HUES64 (cell line): ENCODE results near the gene ITPR3.
"Not testable (repeated sequence)": the region's sequence is repeated elsewhere in the genome, so short reads cannot be mapped to it uniquely, and the experiment has no call there.

Source experiments
- H3K27ac ChIP-seq: 2 replicates; pipeline ENCODE4 v1.7.0; 2013; ENCODE audit warnings: low read depth, low read length, inconsistent platforms
- H3K27me3 ChIP-seq: 2 replicates; pipeline ENCODE4 v1.6.1; 2013; ENCODE audit warnings: mild to moderate bottlenecking, low read length; ENCODE audit not compliant: insufficient read depth
- H3K36me3 ChIP-seq: 2 replicates; pipeline ENCODE4 v1.6.1; 2013; ENCODE audit warnings: mild to moderate bottlenecking, low read length; ENCODE audit not compliant: insufficient read depth
- H3K4me1 ChIP-seq: 2 replicates; pipeline ENCODE4 v1.6.1; 2013; ENCODE audit warnings: mild to moderate bottlenecking, low read length, moderate library complexity; ENCODE audit not compliant: insufficient read depth
- H3K4me3 ChIP-seq: 2 replicates; pipeline ENCODE4 v1.5.1; 2013; ENCODE audit warnings: mild to moderate bottlenecking, low read length, moderate library complexity
- H3K9ac ChIP-seq: 2 replicates; pipeline ENCODE4 v1.6.1; 2013; ENCODE audit warnings: mild to moderate bottlenecking, low read depth, low read length
- H3K9me3 ChIP-seq: 2 replicates; pipeline ENCODE4 v1.6.1; 2013; ENCODE audit warnings: low read depth, low read length; ENCODE audit not compliant: insufficient read depth
- WGBS: fragments of 150-250, 120-280 bp; methylation state at CpG from one replicate; pipeline ENCODE4 v1.1.7; 2013; ENCODE audit warnings: missing lambda C conversion rate; 5-methylcytosine and 5-hydroxymethylcytosine counted together

The ITPR3 gene

DNA sequence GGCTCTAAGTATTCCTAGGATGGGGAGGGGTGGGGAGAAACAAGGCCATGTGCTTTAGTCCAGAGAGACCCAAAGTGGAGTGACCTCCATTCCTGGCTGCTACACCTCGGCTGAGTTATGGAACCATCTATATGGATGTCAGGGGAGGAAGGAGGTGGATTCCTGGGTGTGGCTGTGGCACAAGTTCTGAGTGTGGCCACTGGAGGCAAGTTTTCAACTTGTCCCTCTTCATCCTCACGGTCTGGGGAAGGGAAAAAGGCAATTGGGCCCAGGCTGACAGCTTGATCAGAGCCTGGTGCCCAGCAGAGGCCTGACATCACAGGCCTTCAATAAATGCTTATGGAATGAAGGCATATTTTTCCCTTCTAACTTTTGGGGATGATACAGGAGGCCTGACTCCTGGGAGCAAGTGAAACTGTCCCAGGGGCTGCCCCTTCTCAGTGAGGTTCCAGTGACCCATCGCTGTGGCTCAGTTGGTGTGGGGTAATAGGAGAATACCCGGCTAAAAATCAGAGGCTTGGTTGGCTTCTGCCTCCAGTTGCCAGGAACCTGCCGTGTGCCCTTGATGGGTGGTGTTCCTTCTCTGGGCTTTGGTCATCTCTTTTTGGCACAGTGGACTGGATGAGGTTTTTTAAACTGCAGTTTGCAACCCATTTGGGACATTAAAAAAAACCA lies 1.8 kb upstream of the ITPR3 start:
- Histone ChIP-seq H3K4me3 (peak overlapping the region; percentile 87; the same call in 1 of the 2 replicates), H3K36me3 (no peaks in the 10 kb centered on the region)

DNA sequence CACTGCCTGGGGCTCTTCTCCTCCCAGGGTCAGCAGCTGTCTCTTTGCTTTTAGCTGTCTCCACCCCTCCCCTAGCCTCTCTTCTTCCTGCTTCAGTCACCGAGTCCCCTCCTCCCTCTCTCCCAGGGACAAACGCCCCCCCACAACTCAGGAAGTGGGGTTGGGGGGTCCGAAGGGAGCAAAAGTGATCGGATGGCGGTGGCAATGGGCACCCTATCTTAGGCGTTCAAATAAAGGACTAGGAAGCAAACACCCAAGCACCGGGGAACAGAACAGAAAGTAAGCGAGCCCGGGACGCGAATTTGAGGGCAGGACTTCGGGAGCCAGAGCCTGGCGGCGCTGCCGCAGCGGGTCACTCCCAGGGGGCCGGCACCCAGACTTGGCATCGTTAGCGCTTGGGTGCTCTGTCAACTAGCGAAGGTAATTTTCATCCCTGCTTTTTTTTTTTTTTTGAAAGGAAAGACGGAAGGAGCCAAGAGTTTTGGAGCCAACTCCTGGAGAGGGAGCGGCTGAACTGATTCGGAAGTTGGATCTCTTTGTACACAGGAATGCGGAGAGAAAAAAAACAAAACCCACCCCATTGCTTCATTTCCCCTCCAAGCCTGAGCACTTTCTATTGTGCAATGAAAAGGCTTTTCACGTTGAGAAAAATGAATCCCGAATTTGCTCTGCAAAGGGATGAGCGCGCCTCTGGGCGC lies 815 bp upstream of the ITPR3 start:
- H3K4me3 ChIP-seq: peak overlapping the region; percentile 87
- no peaks in the 10 kb centered on the region for H3K36me3 ChIP-seq
- peaks cover 46% of the 10 kb centered on the region for H3K27me3 ChIP-seq
- H3K27ac ChIP-seq: no peak overlapping the region
- peak overlapping the region; percentile 73 for H3K9ac ChIP-seq
- peaks cover 22% of the 10 kb centered on the region for H3K4me1 ChIP-seq
- H3K9me3 ChIP-seq: no peaks in the 10 kb centered on the region
- under 1% methylated on average over 24 of the region's 29 CpGs for WGBS

More for the DNA sequence above, 1.8 kb upstream of the ITPR3 start:
- no peak overlapping the region for H3K27ac ChIP-seq
- no peaks in the 10 kb centered on the region for H3K9me3 ChIP-seq
- H3K4me1 ChIP-seq: peaks cover 22% of the 10 kb centered on the region
- H3K27me3 ChIP-seq: peaks cover 46% of the 10 kb centered on the region
- H3K9ac ChIP-seq: no peak overlapping the region
- 58% methylated on average over 5 of the region's 5 CpGs for WGBS

DNA sequence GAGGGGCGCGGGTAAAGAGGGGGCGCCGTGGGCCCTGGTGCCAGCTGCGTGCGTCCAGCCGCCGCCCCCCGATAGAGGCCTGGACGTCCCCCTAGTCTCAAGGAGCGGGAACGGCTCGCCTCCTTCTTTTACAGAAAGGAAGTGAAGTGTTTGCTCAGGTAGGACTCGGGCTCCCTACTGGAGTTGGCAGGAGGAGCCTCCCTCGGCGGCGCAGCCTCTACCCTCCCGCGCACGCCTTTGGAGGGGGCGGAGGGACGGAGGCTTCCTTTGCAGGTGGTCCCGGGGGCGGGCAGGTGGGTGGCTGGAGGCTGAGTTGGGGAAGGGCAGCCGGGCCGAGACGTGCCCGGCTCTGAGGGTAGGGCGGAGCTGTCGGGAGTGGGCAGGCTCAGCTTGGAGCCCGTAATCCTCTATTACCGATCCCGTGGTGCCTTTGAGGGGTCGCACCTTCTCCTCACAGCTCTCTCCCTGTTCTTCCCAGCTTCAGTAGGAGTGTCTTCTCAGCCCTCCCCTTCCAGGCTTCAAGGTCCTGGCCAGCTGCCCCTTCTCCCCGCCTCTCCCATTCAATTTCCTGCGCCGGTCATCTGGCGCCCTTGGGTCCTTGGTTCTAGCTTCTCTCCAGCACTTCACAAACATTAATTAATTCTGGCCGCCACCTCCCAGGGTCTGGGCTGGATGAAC lies 728 bp downstream of the ITPR3 start:
- WGBS: 6% methylated on average over 39 of the region's 39 CpGs
- Histone ChIP-seq H3K9ac (peak overlapping the region; percentile 78), H3K27ac (peak overlapping the region; percentile 46; the same call in 1 of the 2 replicates), H3K27me3 (peaks cover 46% of the 10 kb centered on the region), H3K9me3 (no peaks in the 10 kb centered on the region), H3K4me1 (peaks cover 22% of the 10 kb centered on the region), H3K4me3 (peak overlapping the region; percentile 87), H3K36me3 (no peaks in the 10 kb centered on the region)

DNA sequence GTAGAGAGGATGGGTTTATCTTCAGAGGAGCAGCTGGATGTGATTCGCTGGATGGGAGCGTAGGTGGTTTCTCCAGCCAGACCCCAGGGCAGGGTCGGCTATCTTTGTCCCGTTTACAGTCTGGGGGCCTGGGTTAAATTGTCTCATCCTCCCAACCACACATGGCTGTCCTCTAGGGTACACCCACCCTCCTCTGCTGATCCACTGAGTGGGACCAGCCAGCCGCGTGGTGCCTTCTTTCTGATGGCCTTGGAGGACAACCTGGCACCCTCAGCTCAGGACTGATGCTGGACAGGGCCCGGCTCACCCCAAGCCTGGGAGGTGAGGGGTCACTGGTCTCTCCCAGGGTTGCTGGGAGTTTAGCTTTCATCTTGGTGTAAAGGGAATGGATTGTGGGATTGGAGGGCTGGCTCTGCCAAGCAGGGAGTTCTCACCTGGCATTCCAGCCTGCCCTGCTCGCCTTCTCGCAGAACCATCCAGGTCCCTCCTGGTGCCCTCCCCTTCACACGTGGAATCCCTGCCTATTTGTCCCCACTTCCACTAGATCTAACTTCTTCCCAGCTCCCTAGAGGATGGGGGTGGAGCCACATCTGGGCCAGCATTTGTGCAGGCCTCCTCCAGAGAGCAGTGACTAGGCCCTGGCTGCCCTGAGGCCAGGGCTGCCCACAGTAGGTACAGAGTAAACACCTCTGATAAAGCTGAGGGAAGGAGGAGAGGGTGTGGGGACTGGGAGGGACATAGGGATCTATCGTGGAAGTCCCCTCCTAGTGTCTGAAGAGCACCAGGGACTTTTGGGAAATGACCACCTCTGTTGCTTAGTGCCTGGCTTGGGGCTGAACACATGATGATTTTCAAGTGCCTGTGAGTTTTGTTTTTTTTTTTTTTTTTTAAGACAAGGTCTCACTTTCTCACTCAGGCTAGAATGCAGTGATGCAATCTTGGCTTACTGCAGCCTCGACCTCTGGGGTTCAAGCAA lies 1.6 kb downstream of the ITPR3 start:
- H3K9me3 ChIP-seq: no peaks in the 10 kb centered on the region
- 68% methylated on average over 12 of the region's 12 CpGs for WGBS
- H3K27me3 ChIP-seq: peaks cover 46% of the 10 kb centered on the region
- H3K4me3 ChIP-seq: peak overlapping the region; percentile 87
- H3K9ac ChIP-seq: 0 out of 2 replicates have a peak overlapping the region, but pooled peaks have one; percentile 78
- H3K36me3 ChIP-seq: no peaks in the 10 kb centered on the region
- peaks cover 25% of the 10 kb centered on the region for H3K4me1 ChIP-seq
- H3K27ac ChIP-seq: no peak overlapping the region

DNA sequence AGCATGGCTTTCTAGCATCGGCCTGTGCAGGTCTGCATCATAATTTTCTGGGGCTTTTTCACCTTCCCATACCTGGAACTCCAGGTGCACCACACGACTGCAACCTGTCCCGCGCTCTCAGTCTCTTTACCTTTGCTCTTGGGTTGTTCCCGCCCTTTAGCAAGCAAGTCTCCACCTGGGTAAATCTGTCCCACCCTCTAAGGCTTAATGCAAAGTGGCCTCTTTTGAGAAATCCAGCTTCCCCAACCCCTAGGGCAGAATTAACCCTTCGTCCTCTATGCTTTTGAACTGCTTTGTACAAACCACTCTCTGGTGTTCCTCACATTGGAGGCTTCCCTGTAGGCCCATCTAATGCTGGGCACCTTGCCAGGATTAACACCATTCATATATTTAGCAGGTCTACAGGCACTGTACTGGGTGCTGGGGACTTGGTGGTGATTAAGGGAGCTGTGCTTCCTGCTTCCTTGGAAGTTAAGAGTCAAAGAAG lies 2.8 kb downstream of the ITPR3 start:
- H3K27me3 ChIP-seq: peaks cover 38% of the 10 kb centered on the region
- H3K9ac ChIP-seq: no peak overlapping the region
- H3K36me3 ChIP-seq: no peaks in the 10 kb centered on the region
- H3K27ac ChIP-seq: no peak overlapping the region
- no peak overlapping the region for H3K4me3 ChIP-seq
- WGBS: 76% methylated on average over 6 of the region's 6 CpGs
- H3K4me1 ChIP-seq: peaks cover 33% of the 10 kb centered on the region
- no peaks in the 10 kb centered on the region for H3K9me3 ChIP-seq

DNA sequence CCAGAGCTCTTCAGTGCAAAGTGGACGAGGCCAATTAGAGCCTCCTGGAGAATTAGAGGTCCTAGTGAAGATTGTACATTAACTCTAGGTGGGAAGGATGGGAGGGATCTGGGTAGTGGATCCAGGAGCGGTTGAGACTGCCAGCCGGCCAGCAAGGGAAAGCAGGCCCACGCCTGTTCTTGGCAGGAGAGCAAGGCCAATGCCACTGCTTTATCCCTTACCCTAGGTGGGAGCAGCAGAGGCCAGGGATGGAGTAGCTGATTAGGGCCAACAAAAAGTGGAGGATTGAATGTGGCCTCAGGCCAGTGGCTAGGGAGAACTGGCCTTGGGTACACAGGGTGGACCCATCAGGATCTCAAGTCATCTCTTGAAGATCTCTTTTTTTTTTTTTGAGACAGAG lies 3.7 kb downstream of the ITPR3 start:
- no peaks in the 10 kb centered on the region for H3K9me3 ChIP-seq
- H3K27me3 ChIP-seq: peaks cover 30% of the 10 kb centered on the region
- no peak overlapping the region for H3K4me3 ChIP-seq
- no peaks in the 10 kb centered on the region for H3K36me3 ChIP-seq
- H3K27ac ChIP-seq: no peak overlapping the region
- peaks cover 28% of the 10 kb centered on the region for H3K4me1 ChIP-seq
- H3K9ac ChIP-seq: no peak overlapping the region
- WGBS: 88% methylated on average over 4 of the region's 4 CpGs

DNA sequence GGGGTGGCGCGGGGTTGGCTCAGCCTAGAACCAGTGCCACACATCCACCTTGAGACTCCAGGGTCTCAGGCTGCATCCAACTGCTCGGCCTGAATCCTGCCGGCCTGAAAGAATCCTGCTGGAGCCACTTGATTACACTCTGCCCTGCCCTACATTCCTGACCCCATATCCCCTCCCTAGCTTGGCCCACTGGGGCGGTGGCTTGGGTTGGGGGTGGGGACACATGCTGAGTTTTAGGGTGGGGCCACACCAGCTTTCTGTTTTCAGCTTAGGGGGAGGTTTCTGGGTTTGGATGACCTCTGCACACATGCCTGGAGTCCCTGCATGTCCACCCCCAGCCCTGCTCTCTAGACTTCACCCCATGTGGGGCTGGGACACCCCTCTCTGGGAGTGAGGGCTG lies 6.8 kb downstream of the ITPR3 start:
- peaks cover 18% of the 10 kb centered on the region for H3K4me1 ChIP-seq
- no peak overlapping the region for H3K27ac ChIP-seq
- no peaks in the 10 kb centered on the region for H3K36me3 ChIP-seq
- peaks cover 5% of the 10 kb centered on the region; the same call in 1 of the 2 replicates for H3K27me3 ChIP-seq
- H3K9ac ChIP-seq: no peak overlapping the region
- WGBS: 71% methylated on average over 4 of the region's 5 CpGs
- no peak overlapping the region for H3K4me3 ChIP-seq
- no peaks in the 10 kb centered on the region for H3K9me3 ChIP-seq

DNA sequence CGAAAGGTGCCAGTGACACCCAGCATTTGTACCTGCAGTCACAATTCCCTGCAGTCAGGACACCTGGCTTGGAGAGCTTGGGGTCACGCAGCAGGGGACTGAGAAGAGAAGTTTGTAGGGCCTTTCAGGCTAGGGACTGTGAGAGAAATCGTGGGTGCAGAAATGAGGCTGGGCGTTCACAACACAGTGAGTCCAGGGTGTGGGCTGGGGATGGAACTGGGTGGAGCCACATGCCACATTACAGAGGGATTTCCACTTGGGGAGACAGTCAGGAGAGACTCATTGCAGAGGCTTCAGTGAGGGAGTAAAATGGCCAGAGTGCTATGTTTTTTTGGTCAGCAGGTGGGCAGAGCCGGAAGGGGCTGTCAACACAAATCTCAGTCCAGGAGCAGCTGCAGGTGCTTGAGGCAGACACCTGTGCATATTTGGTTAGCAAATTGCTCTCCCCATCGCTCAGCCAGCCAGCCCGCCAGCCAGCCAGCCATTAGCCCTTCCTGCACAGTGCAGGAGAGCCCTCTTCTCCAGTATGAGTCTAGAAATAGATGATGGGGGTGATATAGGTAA lies 7.4 kb downstream of the ITPR3 start:
- Histone ChIP-seq H3K9ac (no peak overlapping the region), H3K27ac (no peak overlapping the region), H3K36me3 (no peaks in the 10 kb centered on the region), H3K27me3 (peaks cover 6% of the 10 kb centered on the region; the same call in 1 of the 2 replicates), H3K9me3 (no peaks in the 10 kb centered on the region), H3K4me3 (no peak overlapping the region), H3K4me1 (peaks cover 14% of the 10 kb centered on the region)
- 87% methylated on average over 7 of the region's 7 CpGs for WGBS

DNA sequence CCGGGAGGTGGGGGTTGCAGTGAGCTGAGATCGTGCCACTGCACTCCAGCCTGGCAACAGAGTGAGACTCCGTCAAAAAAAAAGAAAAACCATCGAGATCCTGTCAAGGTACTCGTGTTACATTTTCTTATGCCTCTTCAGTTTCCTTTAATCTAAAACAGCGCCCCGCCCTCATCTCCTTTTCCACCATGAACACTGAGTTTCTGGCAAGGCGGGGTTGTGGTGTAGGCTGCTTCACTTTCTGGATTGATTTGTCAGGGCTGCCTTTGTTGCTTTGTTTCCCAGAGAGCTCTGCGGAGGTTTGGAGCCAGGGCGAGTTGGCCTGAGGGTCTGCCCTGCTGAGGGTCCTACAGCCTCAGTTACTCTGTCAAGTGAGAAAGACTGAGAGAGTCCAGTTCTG lies 8.9 kb downstream of the ITPR3 start:
- no peaks in the 10 kb centered on the region for H3K9me3 ChIP-seq
- H3K4me3 ChIP-seq: no peak overlapping the region
- peaks cover 22% of the 10 kb centered on the region for H3K4me1 ChIP-seq
- 90% methylated on average over 10 of the region's 10 CpGs for whole genome bisulfite sequencing
- H3K36me3 ChIP-seq: no peaks in the 10 kb centered on the region
- H3K27ac ChIP-seq: no peak overlapping the region
- peaks cover 14% of the 10 kb centered on the region for H3K27me3 ChIP-seq
- H3K9ac ChIP-seq: no peak overlapping the region

DNA sequence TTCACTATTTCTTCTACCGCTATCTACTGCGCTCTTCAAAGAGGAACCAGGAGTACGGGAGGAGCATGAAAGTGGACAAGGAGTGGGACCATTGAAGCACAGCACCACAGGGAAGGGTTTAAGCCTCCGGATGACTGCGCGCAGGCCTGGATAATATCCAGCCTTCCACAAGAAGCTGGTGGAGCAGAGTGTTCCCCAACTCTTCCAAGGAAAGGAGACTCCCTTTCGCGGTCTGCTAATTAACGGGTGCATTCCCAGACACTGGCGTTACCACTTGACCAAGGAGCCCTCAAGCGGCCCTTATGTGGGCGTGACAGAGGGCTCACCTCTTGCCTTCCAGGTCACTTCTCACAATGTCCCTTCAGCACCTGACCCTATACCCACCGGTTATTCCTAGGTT lies 10.4 kb downstream of the ITPR3 start:
- not testable (repeated sequence) for H3K27ac ChIP-seq, H3K9ac ChIP-seq, H3K4me3 ChIP-seq, H3K9me3 ChIP-seq, H3K36me3 ChIP-seq
- WGBS: 96% methylated on average over 12 of the region's 13 CpGs
- peaks cover 14% of the 10 kb centered on the region for H3K27me3 ChIP-seq
- H3K4me1 ChIP-seq: peaks cover 31% of the 10 kb centered on the region
